ENCODE measurements around the gene DYNLT3.

DYNLT3 gene

DNA sequence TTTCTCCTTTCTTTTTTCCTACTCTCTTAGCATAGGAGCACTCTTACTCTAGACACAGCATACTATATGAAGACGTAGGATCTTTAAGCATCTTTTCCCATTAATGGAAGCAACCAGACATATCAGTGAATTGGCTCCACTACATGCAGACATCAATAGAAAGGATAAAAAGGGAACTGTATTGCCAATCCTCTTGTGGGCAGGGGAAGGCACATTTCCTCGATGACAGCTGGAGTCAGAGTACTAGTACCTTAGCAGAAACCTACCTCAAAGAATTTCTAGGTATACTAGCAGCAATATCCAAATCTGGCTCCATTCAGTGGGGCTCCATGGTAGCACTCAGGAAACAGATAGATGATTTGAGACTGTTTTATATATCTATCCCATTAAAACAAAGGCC, 47.4 kb downstream of the DYNLT3 start:
- Histone ChIP-seq H3K4me3 (ENCODE audit: insufficient read depth, low read depth, low read length, poor library complexity, severe bottlenecking) (no peak overlapping the region), H3K36me3 (ENCODE audit: control insufficient read depth, insufficient read depth, low read length) (no peaks in the 10 kb centered on the region), H3K4me1 (ENCODE audit: control insufficient read depth, insufficient read depth, low read length, poor library complexity, severe bottlenecking) (peaks cover 4% of the 10 kb centered on the region), H3K27ac (ENCODE audit: insufficient read depth, low read length, poor library complexity, severe bottlenecking) (no peak overlapping the region), H3K9me3 (ENCODE audit: control insufficient read depth, low read length) (no peaks in the 10 kb centered on the region), H3K27me3 (replicated peaks; ENCODE audit: control insufficient read depth, insufficient read depth, low read length, poor library complexity, severe bottlenecking) (no peaks in the 10 kb centered on the region)
- DNase-seq: no peak

DNA sequence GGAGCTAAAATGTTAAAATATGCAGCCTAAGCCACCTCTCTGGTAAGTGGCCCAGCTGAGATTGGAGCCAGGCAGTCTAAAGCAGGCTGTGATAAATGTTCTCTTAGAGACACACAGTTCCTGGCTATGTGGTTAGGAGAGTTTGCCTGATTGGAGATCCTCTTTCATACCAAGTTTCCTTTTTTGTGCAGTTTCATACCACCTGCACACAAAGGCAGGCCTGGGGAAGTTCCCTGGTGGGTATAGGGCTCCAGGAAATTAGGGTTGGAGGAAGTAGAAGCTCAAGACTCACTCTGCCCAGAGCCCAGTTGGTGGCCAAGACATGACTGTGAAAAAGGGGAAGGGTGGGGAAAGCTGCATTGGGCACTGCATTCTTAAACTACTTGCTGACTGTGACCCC, 50.6 kb downstream of the DYNLT3 start:
- H3K9me3 ChIP-seq (ENCODE audit: control insufficient read depth, low read length): no peaks in the 10 kb centered on the region
- H3K4me3 ChIP-seq (ENCODE audit: insufficient read depth, low read depth, low read length, poor library complexity, severe bottlenecking): no peak overlapping the region
- DNase-seq: no peak
- no peak overlapping the region for H3K27ac ChIP-seq (ENCODE audit: insufficient read depth, low read length, poor library complexity, severe bottlenecking)
- H3K27me3 ChIP-seq (replicated peaks; ENCODE audit: control insufficient read depth, insufficient read depth, low read length, poor library complexity, severe bottlenecking): no peaks in the 10 kb centered on the region
- H3K4me1 ChIP-seq (ENCODE audit: control insufficient read depth, insufficient read depth, low read length, poor library complexity, severe bottlenecking): peaks cover 4% of the 10 kb centered on the region
- no peaks in the 10 kb centered on the region for H3K36me3 ChIP-seq (ENCODE audit: control insufficient read depth, insufficient read depth, low read length)

DNA sequence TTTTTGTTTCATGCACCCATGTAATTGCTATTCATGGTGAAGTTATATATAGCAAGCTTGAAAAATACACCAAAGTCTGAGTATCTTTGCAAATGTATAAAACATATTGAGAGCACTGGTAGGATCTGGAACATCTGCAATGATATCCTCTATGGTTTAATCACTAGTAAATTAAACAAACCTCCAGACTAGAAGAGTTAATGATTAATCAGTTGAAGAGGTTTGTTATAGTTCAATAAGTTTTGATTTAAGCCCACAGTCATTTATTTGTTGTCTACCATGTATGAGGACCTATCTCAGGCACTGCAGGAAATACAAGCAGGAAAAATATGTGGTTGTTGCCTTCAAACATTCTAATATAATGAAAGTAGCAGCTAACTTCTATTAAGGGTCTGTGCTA, 51.1 kb downstream of the DYNLT3 start:
- no peak overlapping the region for H3K27ac ChIP-seq (ENCODE audit: insufficient read depth, low read length, poor library complexity, severe bottlenecking)
- no peak for DNase-seq
- H3K4me3 ChIP-seq (ENCODE audit: insufficient read depth, low read depth, low read length, poor library complexity, severe bottlenecking): no peak overlapping the region
- H3K36me3 ChIP-seq (ENCODE audit: control insufficient read depth, insufficient read depth, low read length): no peaks in the 10 kb centered on the region
- H3K27me3 ChIP-seq (replicated peaks; ENCODE audit: control insufficient read depth, insufficient read depth, low read length, poor library complexity, severe bottlenecking): no peaks in the 10 kb centered on the region
- peaks cover 4% of the 10 kb centered on the region for H3K4me1 ChIP-seq (ENCODE audit: control insufficient read depth, insufficient read depth, low read length, poor library complexity, severe bottlenecking)
- no peaks in the 10 kb centered on the region for H3K9me3 ChIP-seq (ENCODE audit: control insufficient read depth, low read length)
